Neural progenitor cell (in vitro differentiated cells): Measurements from ENCODE around the gene WDR41. TPM values are rescaled to one million over a fixed set of nuclear protein-coding genes. Genes with fewer than 3 reads are reported as not detected.

Source experiments
- DNase-seq: peaks from one replicate; pipeline ENCODE4 v3.0.0-alpha.2; 2016; ENCODE audit warnings: low spot score
- H2AFZ ChIP-seq: fragments of 200-600 bp; sonication (generic); replicated peaks from 2 replicates; pipeline ENCODE4 v1.6.1; 2016; ENCODE audit warnings: antibody characterized with exemption
- H3F3A ChIP-seq: fragments of 200-600 bp; sonication (generic); 2 replicates; pipeline ENCODE4 v1.6.1; 2016; ENCODE audit warnings: antibody characterized with exemption, low read depth
- H3K27ac ChIP-seq: fragments of 200-600 bp; sonication (generic); 2 replicates; pipeline ENCODE4 v1.5.1; 2016; ENCODE audit warnings: mild to moderate bottlenecking
- H3K27me3 ChIP-seq: fragments of 200-600 bp; sonication (generic); 2 replicates; pipeline ENCODE4 v1.6.1; 2016; ENCODE audit warnings: mild to moderate bottlenecking, moderate library complexity
- H3K36me3 ChIP-seq: fragments of 200-600 bp; sonication (generic); 2 replicates; pipeline ENCODE4 v1.5.1; 2016
- H3K4me1 ChIP-seq: fragments of 200-600 bp; sonication (generic); 2 replicates; pipeline ENCODE4 v1.6.1; 2016; ENCODE audit warnings: mixed run types
- H3K4me2 ChIP-seq: fragments of 200-600 bp; sonication (generic); 2 replicates; pipeline ENCODE4 v1.6.1; 2016
- H3K4me3 ChIP-seq: fragments of 200-600 bp; sonication (generic); 2 replicates; pipeline ENCODE4 v1.5.1; 2016
- H3K79me2 ChIP-seq: fragments of 200-600 bp; sonication (generic); 2 replicates; pipeline ENCODE4 v1.6.1; 2016; ENCODE audit warnings: low read depth
- H3K9ac ChIP-seq: fragments of 200-600 bp; sonication (generic); 2 replicates; pipeline ENCODE4 v1.6.1; 2016
- H3K9me3 ChIP-seq: fragments of 200-600 bp; sonication (generic); 2 replicates; pipeline ENCODE4 v1.5.1; 2016; ENCODE audit warnings: low read depth
- H4K20me1 ChIP-seq: fragments of 200-600 bp; sonication (generic); 2 replicates; pipeline ENCODE4 v1.6.1; 2016; ENCODE audit warnings: low read depth
- H3K27ac Mint-ChIP-seq: 3 replicates; pipeline ENCODE4 v1.8.0; 2021; ENCODE audit warnings: mixed read lengths
- H3K27me3 Mint-ChIP-seq: 2 replicates; pipeline ENCODE4 v1.8.0; 2022; ENCODE audit warnings: low read depth, mild to moderate bottlenecking, inconsistent platforms, moderate library complexity, mixed read lengths; ENCODE audit not compliant: insufficient read depth
- H3K36me3 Mint-ChIP-seq: 3 replicates; pipeline ENCODE4 v1.8.0; 2021; ENCODE audit warnings: mixed read lengths
- H3K4me1 Mint-ChIP-seq: 3 replicates; pipeline ENCODE4 v1.8.0; 2021; ENCODE audit warnings: mixed read lengths
- H3K4me3 Mint-ChIP-seq: 3 replicates; pipeline ENCODE4 v1.8.0; 2021; ENCODE audit warnings: mild to moderate bottlenecking, moderate library complexity, mixed read lengths
- H3K9me3 Mint-ChIP-seq: 3 replicates; pipeline ENCODE4 v1.8.0; 2020; ENCODE audit warnings: mixed read lengths
- EZH2 ChIP-seq: fragments of 200-600 bp; sonication (generic); IDR thresholded peaks from 2 replicates; pipeline ENCODE4 v1.6.1; 2017; ENCODE audit warnings: antibody characterized with exemption, mild to moderate bottlenecking, moderate library complexity
- EZH2phosphoT487 ChIP-seq: fragments of 200-600 bp; sonication (generic); IDR thresholded peaks from 2 replicates; pipeline ENCODE4 v1.6.1; 2017; ENCODE audit warnings: antibody characterized with exemption
- total RNA-seq: library from RNA; depleted of rRNA; stranded (reverse); fragments of >200 nt; gene quantifications from 2 replicates; pipeline ENCODE4 v1.2.3, GENCODE V29; 2015; ENCODE audit warnings: low replicate concordance
- TF ChIP-seq, protein P1 (sequence below): fragments of 200-600 bp; sonication (generic); IDR thresholded peaks from 2 replicates; pipeline ENCODE4 v1.5.1; 2017; ENCODE audit warnings: antibody characterized with exemption, mild to moderate bottlenecking

WDR41 gene
- total RNA-seq, 1 donor from 2014 or later = 92.6 TPM

DNA sequence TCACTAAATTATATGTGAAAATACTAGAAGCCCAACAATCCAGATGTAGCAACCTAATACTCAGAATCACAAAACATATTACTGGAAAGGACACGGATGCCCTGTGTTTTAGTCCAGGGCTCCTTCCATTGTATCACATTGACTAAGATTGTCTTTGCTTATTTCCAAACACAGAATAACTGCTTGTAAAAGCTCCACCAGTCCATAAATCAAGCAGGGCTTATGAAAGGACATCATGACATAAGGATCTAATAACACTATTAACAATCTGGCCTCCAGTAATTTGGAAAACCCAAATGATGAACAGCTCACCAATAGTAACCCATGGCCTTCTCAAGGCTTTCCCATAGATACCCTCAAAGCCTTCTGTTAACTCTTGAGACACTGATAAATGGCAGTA, 39.8 kb downstream of the WDR41 start:
- Histone ChIP-seq H3K4me2 (no peak overlapping the region), H3K27ac (no peak overlapping the region), H3K4me3 (no peak overlapping the region), H3K79me2 (no peaks in the 10 kb centered on the region), H3K9ac (no peak overlapping the region), H3K4me1 (no peaks in the 10 kb centered on the region), H3K36me3 (peaks cover 14% of the 10 kb centered on the region), H3K9me3 (no peaks in the 10 kb centered on the region), H3K27me3 (no peaks in the 10 kb centered on the region), H2AFZ (no peak overlapping the region), H3F3A (no peaks in the 10 kb centered on the region), H4K20me1 (no peaks in the 10 kb centered on the region)
- no peak for TF ChIP-seq EZH2
- DNase-seq = no peak
- Mint-ChIP-seq H3K9me3 (peaks cover 2% of the 10 kb centered on the region), H3K4me1 (no peaks in the 10 kb centered on the region), H3K27me3 (no peaks in the 10 kb centered on the region), H3K36me3 (peaks cover 27% of the 10 kb centered on the region), H3K4me3 (no peak overlapping the region), H3K27ac (no peak overlapping the region)

DNA sequence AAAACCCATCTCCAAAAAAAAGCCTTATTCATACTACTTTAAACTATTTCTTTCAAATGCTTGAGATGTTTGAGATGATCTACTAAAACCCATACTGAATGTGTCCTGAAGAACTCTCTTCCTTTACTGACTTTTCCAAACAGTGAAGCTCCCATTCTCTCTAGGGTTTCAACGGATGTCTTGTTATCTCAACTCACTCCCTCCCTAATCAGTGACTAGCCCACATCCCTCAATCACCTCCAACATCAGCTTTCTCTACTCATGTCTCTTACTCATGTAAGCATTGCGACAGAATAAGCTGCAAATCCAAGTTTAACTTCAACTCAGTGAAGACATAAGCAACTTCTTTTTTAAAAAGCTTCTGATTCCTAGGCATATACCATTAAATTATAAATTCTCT, 42.1 kb downstream of the WDR41 start:
- TF ChIP-seq EZH2phosphoT487 (no peak), EZH2 (no peak)
- TF ChIP-seq, protein P1, sequence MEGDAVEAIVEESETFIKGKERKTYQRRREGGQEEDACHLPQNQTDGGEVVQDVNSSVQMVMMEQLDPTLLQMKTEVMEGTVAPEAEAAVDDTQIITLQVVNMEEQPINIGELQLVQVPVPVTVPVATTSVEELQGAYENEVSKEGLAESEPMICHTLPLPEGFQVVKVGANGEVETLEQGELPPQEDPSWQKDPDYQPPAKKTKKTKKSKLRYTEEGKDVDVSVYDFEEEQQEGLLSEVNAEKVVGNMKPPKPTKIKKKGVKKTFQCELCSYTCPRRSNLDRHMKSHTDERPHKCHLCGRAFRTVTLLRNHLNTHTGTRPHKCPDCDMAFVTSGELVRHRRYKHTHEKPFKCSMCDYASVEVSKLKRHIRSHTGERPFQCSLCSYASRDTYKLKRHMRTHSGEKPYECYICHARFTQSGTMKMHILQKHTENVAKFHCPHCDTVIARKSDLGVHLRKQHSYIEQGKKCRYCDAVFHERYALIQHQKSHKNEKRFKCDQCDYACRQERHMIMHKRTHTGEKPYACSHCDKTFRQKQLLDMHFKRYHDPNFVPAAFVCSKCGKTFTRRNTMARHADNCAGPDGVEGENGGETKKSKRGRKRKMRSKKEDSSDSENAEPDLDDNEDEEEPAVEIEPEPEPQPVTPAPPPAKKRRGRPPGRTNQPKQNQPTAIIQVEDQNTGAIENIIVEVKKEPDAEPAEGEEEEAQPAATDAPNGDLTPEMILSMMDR = no peak
- peaks cover 14% of the 10 kb centered on the region for H3K36me3 ChIP-seq
- no peaks in the 10 kb centered on the region for H3K27me3 ChIP-seq
- no peak for DNase-seq
- H3K4me3 Mint-ChIP-seq = no peak overlapping the region
- H2AFZ ChIP-seq = no peak overlapping the region
- no peaks in the 10 kb centered on the region for H3K4me1 ChIP-seq
- no peaks in the 10 kb centered on the region for H3K9me3 ChIP-seq
- H3K4me2 ChIP-seq = no peak overlapping the region
- H3F3A ChIP-seq = no peaks in the 10 kb centered on the region
- H3K9ac ChIP-seq = no peak overlapping the region
- no peaks in the 10 kb centered on the region for H3K4me1 Mint-ChIP-seq
- H4K20me1 ChIP-seq = no peaks in the 10 kb centered on the region
- peaks cover 17% of the 10 kb centered on the region for H3K9me3 Mint-ChIP-seq
- H3K27ac Mint-ChIP-seq = no peak overlapping the region
- peaks cover 38% of the 10 kb centered on the region for H3K36me3 Mint-ChIP-seq
- H3K4me3 ChIP-seq = no peak overlapping the region
- H3K79me2 ChIP-seq = no peaks in the 10 kb centered on the region
- no peak overlapping the region for H3K27ac ChIP-seq
- no peaks in the 10 kb centered on the region for H3K27me3 Mint-ChIP-seq

DNA sequence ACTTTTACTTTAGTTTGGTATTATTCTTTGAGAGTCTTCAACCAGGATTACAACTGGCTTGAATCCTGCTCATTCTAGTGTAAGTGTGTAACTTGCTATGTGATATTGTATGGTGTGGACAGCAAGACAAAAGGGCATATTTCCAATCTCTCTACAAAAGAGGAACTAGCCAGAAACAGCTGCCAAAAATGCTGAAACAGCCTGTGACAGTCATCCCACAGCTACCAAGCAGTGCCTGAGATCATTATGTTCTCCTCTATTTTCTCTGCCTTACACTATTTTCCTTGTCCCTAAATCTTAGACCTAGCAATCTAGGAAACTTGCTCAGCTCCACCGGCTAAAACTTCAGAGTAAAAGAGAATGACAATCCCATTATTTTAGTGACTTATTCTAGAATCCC, 42.8 kb downstream of the WDR41 start:
- H3K9me3 Mint-ChIP-seq = peaks cover 19% of the 10 kb centered on the region
- H3K79me2 ChIP-seq = no peaks in the 10 kb centered on the region
- no peaks in the 10 kb centered on the region for H3K27me3 ChIP-seq
- no peak overlapping the region for H3K27ac Mint-ChIP-seq
- no peak overlapping the region for H3K9ac ChIP-seq
- no peak for DNase-seq
- no peaks in the 10 kb centered on the region for H3K4me1 ChIP-seq
- H3K27me3 Mint-ChIP-seq = no peaks in the 10 kb centered on the region
- TF ChIP-seq EZH2phosphoT487 (no peak), EZH2 (no peak)
- TF ChIP-seq, protein P1 = no peak
- no peaks in the 10 kb centered on the region for H3F3A ChIP-seq
- H3K27ac ChIP-seq = no peak overlapping the region
- H3K4me3 ChIP-seq = no peak overlapping the region
- no peak overlapping the region for H3K4me3 Mint-ChIP-seq
- no peak overlapping the region for H3K4me2 ChIP-seq
- no peak overlapping the region for H2AFZ ChIP-seq
- H3K4me1 Mint-ChIP-seq = no peaks in the 10 kb centered on the region
- H3K9me3 ChIP-seq = no peaks in the 10 kb centered on the region
- H4K20me1 ChIP-seq = no peaks in the 10 kb centered on the region
- H3K36me3 Mint-ChIP-seq = peaks cover 40% of the 10 kb centered on the region
- H3K36me3 ChIP-seq = peaks cover 14% of the 10 kb centered on the region

GRCh38 chr5:77448831-77449230, 43.3 kb downstream of the WDR41 start:
- peaks cover 41% of the 10 kb centered on the region for H3K36me3 Mint-ChIP-seq

More at GRCh38 chr5:77448831-77449230, 43.3 kb downstream of the WDR41 start:
- Mint-ChIP-seq H3K9me3 (peaks cover 19% of the 10 kb centered on the region), H3K4me3 (no peak overlapping the region), H3K27me3 (no peaks in the 10 kb centered on the region), H3K4me1 (no peaks in the 10 kb centered on the region), H3K27ac (no peak overlapping the region)
- Histone ChIP-seq H3K4me1 (no peaks in the 10 kb centered on the region), H3K79me2 (no peaks in the 10 kb centered on the region), H3K27me3 (no peaks in the 10 kb centered on the region), H4K20me1 (no peaks in the 10 kb centered on the region), H3F3A (no peaks in the 10 kb centered on the region), H3K4me3 (no peak overlapping the region), H3K9me3 (no peaks in the 10 kb centered on the region), H3K36me3 (peaks cover 14% of the 10 kb centered on the region), H2AFZ (no peak overlapping the region), H3K4me2 (no peak overlapping the region), H3K27ac (no peak overlapping the region), H3K9ac (no peak overlapping the region)
- DNase-seq = no peak
- TF ChIP-seq, protein P1 = no peak
- TF ChIP-seq EZH2phosphoT487 (no peak), EZH2 (no peak)
